Inflammatory macrophage (primary cell): Measurements from ENCODE around the gene FBXO17.
"Not testable (repeated sequence)": the region's sequence is repeated elsewhere in the genome, so short reads cannot be mapped to it uniquely, and the experiment has no call there.

Source experiments
- DNase-seq, 2 donors: peaks; one replicate each; pipeline ENCODE4 v3.0.0-alpha.2; 2020 to 2022

FBXO17 gene

DNA sequence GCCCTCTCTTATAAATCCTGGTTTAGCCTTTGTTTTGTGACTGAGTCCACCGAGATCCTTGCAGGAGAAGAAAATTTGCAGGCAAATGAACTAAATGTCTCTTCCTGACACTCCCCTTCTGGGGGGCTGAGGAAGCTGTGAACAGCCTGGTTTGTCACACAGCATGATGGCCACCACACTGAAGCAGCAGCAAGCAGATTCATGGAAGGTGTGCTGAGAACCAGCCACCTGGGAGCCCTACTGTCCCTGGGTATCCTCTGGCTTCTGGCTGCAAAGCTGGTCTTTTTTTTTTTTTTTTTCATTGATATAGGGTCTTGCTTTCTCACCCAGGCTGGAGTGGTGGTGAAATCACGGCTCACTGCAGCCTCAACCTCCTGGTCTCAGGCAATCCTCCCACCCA, 33.6 kb downstream of the FBXO17 start:
- DNase-seq = no peak

DNA sequence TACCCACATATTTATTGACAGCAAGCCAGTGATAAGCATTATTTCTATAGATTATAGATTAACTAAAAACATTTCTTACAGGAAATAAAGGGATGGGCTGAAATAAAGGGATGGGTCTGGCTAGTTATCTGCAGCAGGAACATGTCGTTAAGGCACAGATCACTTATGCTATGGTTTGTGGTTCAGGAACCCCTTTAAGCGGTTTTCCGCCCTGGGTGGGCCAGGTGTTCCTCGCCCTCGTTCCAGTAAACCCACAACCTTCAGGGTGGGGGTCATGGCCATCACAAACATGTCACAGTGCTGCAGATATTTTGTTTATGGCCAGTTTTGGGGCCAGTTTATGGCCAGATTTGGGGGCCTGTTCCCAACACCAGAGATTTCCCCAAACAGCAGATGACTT, 34.1 kb downstream of the FBXO17 start:
- not testable (repeated sequence) for DNase-seq

DNA sequence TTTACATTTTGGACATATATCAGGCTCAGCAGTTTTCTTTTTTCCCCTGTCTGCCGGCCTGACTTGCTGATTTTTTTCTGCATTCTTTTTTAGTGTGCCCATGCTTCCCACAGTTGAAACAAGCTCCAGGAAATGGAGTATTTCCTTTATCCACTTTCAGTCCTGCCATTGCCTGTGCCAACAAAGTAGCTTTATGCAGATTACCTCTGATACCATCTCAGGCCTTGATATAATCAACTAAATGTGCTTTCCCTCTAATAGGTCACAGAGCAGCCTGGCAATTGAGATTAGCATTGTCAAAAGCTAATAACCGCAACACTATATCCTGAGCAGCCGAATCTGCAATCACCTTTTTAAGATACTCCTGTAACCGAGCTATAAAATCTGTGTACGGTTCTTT, 35.6 kb downstream of the FBXO17 start:
- DNase-seq = no peak

DNA sequence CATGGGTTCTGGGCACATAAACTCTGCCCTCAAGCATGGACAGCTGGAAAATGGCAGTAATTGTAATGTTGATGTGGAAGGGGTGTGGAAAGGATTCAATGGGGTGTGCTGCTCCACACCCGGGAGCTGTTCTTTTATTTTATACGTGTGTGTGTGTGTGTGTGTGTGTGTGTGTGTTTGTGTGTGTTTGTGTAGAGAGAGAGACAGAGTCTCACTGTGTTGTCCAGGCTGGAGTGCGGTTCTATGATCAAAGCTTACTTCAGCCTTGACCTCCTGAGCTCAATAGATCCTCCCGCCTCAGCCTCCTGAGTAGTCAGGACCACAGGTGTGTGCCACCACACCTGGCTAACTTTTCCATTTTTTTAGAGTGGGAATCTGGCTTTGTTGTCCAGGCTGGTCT, 42.0 kb downstream of the FBXO17 start:
- DNase-seq = no peak

DNA sequence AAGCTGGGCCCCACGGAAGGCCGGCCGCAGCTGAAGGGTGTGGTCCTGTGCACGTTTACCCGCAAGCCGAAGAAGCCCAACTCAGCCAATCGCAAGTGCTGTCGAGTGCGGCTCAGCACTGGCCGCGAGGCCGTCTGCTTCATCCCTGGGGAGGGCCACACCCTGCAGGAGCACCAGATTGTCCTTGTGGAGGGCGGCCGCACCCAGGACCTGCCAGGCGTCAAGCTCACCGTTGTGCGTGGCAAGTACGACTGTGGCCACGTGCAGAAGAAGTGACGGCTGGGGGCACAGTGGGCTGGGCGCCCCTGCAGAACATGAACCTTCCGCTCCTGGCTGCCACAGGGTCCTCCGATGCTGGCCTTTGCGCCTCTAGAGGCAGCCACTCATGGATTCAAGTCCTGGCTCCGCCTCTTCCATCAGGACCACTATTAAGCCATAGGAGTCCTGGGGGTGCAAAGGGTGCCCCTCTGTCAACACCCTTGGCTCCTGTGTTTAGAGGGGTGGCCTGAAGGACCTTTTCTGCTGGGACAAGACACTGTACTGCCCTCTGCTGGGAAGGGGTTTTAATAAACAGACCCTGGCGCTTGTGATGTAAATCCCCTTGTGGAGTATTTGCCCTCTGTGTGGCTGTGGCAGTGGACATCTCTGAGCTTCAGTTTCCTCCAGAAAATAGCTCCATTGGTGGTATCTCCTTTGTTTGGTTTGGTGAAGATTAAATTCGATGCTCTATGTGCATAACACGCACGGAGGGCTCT, 42.9 kb downstream of the FBXO17 start:
- DNase-seq = peak; percentile 45 to 50

DNA sequence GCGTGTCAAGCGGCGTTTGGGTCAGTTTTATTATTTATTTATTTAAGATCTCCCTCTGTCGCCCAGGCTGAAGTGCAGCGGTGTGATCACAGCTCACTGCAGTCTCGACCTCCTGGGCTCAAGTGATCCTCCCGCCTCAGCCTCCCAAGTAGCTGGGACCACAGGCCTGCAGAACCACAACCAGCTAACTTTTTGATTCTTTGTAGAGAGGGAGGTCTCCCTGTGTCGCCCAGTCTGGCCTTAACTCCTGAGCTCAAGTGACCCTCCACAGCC, 44.1 kb downstream of the FBXO17 start:
- DNase-seq = no peak

DNA sequence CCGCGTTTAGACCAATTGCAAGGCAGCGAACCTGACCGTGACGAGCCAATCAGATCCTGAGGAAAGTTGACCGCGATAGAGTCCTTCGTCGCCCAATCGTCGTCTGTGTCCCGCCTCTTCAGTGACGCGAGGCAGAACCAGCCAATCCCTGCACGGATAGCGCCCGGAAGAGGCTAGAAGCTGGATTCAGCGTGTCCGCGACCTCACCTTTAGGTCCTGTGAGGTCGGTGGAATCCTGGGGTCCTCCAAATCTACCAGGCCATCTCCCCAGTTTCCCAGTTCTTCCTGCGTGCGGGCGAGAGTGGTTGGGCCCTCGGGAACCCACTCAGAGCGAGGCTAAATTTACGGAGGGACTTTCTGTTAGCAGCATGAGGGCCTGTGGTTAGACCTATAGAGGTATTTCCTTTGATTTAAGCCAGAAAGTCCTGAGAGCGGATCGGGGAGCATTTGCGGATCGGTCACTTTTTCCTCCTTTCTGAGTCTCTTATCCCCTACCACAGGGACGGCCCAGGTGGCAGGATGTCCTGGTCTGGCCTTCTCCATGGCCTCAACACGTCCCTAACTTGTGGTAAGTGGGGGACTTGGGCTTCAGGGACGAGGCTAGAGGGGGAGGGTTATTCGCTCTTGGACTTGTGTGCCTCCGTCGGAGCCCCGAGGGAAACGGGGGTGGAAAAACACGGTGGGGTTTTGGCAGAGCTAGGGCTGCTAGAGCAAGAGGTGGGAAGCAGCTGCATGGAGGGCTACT, 44.6 kb downstream of the FBXO17 start, which contains the start of gene MRPS12:
TSS of gene MRPS12 (plus strand) at position 169 of the 745 bp plus-strand sequence. CDS start at position 520, 351 bp downstream.
- peak; percentile 100 for DNase-seq

DNA sequence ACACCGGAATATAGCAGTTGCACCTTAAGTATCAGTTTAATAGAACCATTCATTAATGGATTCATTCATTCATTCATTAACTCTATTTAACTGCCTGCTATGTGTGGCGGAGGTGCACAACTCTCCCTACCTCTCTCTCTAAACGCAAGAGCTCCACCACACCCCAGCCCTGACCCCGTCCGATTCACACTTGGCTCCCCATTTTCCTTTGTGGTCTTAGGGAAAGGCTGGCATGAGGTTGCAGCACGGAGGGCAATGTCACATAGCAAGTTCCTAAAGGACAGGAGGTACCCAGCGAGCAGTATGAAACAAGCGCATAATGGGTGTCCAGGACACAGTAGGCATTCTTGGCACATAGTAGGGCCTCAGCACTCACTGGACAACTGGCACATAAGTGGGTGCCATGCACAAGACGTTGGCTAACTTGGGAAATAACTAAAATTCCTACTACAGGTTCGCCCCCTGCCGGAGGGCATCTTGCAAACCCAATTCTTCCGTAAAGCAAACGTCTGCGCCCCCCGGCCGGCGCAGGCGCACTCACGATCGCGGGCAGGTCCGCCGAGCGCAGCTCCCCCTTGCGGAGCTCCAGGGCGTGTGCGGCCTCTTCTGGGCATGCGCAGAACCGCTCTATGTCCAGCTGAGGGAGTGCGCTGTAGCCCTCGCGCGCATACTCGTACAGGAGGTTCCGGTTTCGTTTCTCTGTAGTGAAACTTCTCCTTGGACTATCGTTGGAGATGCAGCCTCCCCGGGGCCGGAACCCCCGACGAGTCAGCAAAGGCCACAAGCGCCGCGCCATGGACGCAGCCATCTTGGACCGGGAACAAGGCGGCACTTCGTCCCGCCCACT, 45.4 kb downstream of the FBXO17 start, which contains the start of gene SARS2:
TSS of gene SARS2 (minus strand) at position 835 of the 847 bp plus-strand sequence. CDS start at position 808, 27 bp downstream.
- peak; percentile 93 to 95 for DNase-seq

DNA sequence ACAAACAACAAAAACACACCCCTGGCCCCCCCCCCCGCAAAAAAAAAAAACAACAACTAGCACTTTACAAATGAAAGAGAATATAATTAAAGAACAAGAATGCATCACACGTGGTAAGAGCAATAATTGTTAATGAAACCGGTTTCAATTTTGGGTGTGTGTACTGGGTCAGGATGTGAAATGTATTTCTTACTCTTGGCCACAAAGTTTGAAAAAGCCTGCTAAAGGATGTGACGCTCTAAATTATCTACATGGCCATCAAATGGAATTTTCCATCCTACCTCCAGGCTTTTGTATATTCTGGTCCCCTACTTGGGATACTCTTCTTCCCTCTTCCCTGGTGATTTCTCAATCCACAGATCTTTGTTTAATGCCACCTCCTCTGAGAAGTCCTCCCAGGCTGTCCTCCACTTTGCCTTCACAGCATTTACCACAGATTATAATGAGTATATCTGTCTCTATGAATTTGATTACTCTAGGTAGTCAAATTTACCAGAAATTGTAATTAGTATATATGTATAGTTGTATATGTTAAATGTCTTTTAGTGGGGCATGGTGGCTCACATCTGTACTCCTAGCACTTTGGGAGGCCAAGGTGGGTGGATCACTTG, 47.0 kb downstream of the FBXO17 start:
- no peak for DNase-seq

DNA sequence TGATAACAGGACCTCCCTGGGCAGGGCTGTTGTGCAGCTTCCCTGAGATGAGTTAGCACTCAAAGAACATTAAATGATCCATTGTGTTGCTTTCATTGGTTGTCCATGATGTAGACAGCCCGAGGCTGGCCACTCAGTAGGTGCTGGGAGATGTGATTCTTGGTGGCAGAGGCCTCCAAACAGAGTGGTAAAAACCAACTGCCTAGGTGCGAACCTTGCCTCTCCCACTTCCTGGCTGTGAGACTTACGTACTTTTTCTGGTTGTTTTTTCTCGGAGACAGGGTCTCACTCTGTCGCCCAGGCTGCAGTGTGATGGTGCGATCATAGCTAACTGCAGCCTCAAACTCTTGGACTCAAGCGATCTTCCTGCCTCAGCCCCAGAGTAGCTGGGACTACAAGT, 51.2 kb downstream of the FBXO17 start:
- DNase-seq = no peak

DNA sequence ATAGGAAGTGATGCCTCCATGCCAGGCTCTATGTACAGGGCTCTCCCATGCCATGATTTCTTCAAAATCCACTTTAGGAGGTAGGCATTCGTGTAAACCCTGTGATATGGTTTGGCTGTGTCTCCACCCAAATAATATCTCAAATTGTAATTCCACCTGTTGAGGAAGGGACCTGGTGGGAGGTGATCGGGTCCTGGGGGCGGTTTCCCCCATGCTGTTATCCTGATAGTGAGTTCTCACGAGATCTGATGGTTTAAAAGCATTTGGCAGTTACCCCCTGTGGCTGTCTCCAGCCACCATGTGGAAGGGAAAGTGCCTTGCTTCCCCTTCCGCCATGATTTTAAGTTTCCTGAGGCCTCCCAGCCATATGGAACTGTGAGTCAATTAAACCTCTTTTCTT, 53.1 kb downstream of the FBXO17 start:
- no peak for DNase-seq

DNA sequence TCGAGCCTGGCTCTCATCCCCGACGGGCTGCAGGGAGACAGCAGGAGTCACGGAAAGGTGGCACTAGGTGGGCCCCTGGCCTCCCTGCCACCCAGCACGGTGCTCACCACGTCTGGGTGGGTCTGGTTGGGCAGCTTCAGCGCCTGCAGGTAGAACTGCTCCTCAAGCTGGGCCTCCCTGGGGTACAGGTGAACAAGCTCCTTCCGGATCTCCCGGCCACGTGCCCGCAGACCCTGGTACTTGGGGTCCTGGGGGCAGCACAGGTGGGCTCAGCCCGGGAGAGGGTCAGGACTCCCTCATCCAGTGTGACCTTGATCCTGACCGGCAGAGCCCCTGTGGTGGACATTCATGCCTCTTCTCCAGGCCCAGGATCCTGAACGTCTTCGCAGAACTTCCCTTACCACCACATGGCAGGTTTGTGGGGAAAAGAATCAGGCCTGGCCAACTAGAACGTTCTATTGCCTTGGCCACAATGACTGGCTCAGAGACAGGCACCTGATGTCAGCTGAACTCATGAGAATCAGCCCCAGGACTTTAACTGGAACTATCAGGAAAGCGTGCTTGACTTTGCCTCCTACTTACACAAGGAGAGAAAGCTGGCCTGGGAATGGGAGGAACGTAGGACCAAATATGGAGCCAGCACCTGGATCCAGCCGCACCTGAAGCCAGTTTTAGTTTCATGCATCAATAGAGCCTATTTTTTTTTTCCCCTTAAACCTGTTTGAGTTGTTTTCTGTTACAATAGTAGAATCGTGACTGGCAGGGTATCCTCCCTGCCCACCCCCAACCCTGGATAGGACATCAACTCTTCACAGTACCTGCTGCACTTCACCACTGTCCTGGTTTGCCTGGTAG, 53.9 kb downstream of the FBXO17 start:
- DNase-seq = no peak

DNA sequence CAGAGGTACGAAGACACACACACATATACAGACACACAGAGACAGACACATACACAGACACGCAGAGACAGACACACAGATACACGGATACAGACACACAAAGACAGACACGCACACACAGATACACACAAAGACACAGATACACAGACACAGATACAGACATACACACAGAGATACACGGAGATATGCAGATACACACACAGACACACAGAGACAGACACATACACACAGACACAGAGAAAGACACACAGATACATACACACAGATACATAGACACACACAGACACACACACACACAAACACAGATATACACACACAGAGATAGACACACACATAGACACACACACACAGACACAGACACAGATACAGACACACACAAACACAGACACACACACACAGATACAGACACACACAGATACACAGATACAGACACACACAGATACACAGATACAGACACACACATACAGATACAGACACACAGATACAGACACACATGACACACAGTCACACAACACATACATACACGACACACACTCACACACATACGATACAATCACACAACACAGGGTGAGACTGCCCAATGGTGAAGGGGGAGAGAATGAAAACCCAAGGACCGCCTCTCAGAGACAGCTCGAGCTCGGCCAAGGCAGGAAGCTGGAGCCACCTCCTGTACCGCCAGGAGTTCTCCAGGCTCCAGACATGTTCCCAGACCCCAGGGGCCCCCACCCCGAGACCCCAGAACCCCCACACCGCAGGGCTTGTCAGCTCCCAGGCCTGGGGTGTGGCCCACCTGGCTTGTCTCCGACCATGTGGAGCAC, 54.7 kb downstream of the FBXO17 start:
- no peak for DNase-seq

DNA sequence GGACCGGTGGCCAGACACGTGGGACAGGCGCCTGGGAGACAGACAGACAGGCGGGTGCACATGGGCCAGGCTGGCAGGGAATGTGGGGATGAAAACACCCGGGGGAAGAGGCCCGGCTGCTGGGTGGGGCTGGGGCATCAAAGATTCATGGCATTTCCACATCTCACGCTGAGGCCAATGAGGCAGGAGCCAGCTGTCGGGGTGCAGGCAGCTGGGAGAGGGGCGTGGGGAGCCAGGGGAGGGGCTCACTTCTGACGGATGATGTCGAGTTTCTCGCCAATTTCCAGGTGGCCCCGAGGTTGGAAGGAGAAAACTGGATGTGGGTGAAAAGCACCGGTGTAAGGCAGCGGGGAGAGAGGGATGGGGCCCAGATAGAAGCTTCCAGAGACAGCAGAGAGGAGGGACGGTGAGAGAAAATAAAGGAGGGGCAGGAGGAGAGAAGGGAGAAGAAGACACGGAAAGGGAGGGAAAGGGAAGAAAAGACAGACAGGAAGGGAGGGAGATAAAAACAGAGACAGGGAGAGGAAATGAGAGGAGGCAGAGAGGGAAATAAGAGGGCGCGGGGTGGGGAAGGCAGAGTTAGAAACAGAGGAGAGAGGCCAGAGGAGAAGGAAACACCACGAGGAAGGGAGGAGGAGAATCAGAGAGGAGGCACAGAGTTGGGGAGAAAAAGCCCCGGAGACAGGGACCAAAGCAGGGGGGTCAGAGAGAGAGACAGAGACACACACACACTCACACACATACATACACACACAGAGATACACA, 55.5 kb downstream of the FBXO17 start:
- no peak for DNase-seq

DNA sequence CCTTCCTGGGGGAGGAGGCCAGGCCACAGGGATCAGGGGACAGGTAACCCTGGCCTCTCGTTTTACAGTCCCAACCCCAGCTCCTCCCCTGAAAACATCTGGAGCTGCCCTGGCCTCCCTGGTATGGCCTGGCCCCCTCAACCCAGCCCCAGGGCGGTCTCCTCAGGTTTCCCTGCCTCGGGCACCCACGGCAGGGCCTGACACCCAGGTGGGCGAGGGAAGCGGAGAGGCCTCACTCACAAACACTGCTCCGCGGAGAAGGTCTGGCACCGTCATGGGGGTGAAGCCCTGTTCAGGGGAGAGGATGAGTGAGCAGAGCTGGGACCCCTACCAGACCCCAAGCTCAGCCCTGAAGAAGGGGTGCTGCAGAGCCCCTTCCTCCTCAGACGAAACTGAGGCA, 57.0 kb downstream of the FBXO17 start:
- DNase-seq = no peak

DNA sequence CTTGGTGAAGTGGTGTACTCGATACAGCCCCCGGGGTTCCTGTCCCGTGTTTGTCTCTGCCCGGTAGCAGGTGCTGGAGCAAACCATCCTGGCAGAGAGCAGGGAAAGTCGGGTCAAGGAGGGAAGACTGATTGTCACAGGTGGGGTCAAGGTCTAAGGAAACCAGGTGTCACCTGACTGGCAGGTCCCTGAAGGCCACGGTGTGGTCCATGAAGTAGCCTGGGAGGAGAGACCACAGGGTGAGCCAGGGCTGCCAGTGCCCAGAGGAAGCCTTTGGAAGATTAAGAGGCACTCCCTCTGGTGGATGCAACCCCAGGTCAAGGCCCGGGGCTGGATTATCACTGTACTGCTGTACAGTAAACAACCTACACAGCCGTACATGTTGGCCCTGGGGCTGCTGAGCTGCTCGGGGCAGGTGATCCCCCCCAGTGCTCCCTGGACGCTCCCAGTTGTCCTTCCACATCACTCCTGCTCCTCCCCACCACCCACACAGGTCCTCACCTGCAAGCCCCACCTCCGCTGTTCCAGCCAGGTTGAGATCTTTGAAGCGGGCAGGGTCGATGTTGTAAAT, 57.5 kb downstream of the FBXO17 start:
- no peak for DNase-seq

DNA sequence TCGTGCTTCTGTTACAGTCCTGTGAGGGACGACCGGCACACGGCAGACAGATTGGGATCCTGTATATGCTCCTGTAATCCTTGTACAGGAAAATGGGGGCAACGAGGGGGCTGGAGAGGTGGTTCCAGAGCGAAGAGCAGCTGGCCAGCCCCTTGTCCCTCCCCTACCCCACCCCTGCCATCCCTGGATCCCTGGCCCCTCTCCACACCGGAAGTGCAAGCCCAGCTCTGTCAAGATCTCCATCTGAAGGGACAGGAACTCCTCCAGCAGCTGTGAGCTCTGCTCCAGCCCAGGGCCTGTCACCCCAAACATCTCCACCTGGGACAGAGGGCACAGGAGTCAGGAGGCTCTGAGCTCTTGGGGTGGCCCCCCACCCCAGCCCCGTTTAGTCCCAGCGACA, 58.0 kb downstream of the FBXO17 start:
- DNase-seq = no peak

DNA sequence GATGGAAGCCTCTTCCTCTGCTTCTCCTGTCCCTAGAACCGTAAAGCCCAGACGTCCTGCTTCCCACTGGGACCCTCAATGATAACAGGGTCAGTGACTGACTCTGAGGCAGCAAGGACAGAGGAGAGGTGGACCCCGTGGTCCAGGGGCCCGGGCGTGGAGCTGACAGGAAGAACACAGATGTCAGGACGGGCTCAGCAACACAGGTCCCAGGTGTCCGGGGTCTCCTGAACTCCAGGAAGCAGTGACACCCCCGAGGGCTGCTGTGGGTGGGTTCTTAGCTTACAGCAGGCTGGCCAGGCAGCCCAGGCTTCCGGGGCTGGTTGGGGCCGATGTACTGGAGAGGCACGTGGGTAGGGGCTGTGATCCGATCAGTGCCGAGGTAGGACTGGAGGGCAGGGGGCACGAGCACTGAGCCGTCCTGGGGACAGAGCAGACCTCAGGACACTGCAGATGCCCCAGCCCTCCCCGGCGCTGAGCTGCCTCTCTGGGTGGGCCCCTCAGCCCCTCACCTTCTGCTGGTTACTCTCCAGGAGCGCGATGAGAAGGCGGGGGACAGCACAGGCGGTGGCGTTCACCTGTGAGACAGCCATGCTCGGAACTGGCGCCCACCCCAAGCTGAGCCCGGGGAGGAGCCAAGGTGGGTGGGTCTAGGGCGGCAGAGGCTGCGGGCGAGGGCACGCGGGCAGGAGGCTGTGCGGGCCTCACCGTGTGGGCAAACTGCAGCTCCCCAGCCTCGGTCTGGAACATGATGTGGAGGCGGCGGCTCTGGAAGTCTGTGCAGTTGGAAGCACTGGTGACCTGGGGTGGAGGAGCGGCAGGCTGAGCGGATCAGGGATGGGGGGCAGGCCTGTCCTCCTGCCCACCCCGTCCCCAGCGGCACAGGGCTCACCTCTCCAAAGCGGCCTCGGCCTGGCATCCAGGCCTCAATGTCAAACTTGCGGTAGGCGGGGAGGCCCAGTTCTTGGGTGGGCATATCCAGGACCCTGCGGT, 59.9 kb downstream of the FBXO17 start:
- no peak for DNase-seq

DNA sequence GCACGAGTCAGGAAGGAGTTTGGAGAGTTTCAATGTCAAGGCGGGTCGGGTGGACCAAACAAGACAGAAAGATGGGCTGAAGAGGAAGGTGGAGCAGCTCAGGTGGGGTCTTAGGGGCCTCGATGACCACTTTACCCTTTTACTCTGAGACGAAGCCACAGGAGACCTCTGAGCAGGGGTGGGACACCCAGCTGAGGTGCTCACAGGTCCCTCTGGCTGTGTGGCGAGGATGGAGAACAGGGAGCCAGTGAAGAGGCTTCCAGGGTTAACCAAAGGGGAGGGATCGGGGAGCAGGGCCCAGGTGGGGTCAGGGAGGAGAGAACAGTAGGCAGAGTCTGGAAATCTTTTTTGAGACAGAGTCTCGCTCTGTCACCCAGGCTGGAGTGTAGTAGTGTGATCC, 61.6 kb downstream of the FBXO17 start:
- DNase-seq = no peak
